Measurements from ENCODE around the gene RSRP1.

The RSRP1 gene

DNA sequence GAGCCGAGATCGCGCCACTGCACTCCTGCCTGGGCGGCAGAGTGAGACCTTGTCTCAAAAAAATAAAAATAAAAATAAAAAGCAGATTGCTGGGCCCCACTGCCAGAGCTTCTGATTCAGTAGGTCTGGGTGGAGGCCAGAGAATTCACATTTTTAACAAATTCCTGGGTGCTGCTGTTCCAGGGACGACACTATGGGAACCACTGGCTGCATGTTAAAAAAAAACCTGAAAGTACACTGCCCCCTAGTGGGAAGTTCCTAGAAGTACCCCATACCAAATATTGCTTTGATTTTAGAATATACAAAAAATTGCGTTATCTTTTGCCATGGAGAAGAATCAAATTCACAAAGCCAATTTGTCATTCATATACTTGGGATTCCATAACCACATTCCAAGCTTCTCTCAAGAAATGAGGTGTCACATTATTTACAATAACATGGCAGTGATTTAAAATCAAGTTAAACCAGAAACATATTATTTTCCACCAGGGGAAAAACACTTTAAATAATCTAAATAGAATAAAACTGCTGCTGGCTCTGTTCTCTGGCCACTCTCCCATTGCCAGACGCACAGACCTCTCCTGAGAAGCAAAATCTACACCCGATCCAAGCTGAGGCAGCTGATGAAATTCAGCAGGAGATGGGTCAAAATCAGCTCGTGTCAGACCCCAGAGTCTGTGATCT, 42.3 kb downstream of the RSRP1 start:
- Histone ChIP-seq H3K4me1 (ENCODE audit: control insufficient read depth in 1 of 2, insufficient read depth in 2 of 2, low read length in 2 of 2) (peaks cover 12 to 14% of the 10 kb centered on the region in 2 donors), H3K36me3 (ENCODE audit: control insufficient read depth in 1 of 2, insufficient read depth in 2 of 2, low read length in 2 of 2) (no peaks in the 10 kb centered on the region), H3K27ac (ENCODE audit: low read depth, low read length) (no peak overlapping the region), H3K9ac (ENCODE audit: low read depth in 1 of 2, low read length in 2 of 2) (no peak overlapping the region), H3K9me3 (ENCODE audit: control insufficient read depth in 1 of 2, low read length in 2 of 2) (no peaks in the 10 kb centered on the region), H3K27me3 (ENCODE audit: control insufficient read depth in 1 of 2, insufficient read depth in 2 of 2, low read length in 2 of 2) (no peaks in the 10 kb centered on the region), H3K4me3 (ENCODE audit: low read depth in 1 of 2, low read length in 2 of 2) (no peak overlapping the region)

DNA sequence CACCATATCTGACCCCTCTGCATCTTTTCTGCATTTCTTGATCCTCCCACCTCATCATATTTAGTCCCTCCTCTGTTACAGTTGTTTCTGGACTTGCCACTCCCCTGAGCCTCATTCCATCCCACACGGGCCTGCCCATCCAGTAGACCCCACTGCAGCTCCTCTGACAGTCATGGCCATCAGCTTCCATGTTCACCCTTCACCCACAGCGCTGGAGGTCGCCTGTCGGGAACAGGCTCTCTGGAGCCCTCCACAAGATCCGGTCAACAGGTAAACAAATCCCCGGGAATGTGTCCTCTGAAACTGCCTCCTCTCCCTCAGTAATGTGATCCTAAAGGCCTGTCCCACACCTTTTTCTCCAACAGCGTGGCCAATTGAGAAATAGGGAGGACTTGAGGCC, 46.2 kb downstream of the RSRP1 start:
- H3K36me3 ChIP-seq (ENCODE audit: control insufficient read depth in 1 of 2, insufficient read depth in 2 of 2, low read length in 2 of 2), result no peaks in the 10 kb centered on the region
- H3K4me3 ChIP-seq (ENCODE audit: low read depth in 1 of 2, low read length in 2 of 2), result no peak overlapping the region
- H3K9me3 ChIP-seq (ENCODE audit: control insufficient read depth in 1 of 2, low read length in 2 of 2), result no peaks in the 10 kb centered on the region
- no peak overlapping the region for H3K27ac ChIP-seq (ENCODE audit: low read depth, low read length)
- peaks cover 13 to 19% of the 10 kb centered on the region in 2 donors for H3K4me1 ChIP-seq (ENCODE audit: control insufficient read depth in 1 of 2, insufficient read depth in 2 of 2, low read length in 2 of 2)
- no peaks in the 10 kb centered on the region for H3K27me3 ChIP-seq (ENCODE audit: control insufficient read depth in 1 of 2, insufficient read depth in 2 of 2, low read length in 2 of 2)
- H3K9ac ChIP-seq (ENCODE audit: low read depth in 1 of 2, low read length in 2 of 2), result no peak overlapping the region

DNA sequence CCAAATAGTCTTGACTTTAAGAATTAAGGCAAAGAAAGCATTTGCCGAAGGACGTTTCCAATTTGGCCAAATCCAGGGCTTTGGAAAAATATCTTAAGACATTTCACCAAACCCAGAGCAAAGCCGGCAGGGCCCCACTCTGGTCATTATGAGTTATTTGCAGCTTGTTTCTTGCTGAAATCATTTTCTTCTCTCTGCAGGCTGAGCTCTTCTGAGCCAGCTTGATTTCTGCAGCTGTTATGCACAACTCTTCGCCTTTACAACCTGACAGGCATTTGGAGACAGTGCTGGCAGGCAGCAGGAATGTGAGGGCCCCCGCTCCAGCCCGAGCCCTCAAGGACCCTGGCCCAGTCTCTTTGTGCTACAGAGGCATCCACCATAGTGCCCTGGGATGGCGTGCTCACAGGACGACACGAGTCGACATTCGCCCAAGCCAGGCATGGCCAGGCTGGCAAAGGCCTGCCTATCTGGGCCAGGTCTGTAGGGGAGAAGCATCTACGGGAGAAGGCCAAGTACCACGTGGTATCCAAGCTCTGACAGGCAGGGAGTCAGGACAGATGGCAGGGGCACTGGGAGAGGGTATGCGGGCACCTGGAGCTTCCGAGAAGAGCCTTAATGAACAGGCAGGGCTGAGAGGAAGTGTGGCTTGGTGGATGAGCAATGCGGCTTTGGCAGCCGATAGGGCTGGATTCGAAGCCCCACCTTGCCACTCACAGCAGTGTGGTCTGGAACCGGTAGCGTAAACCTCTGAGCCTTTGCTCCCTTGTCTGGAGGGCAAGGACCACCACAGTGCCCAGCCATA, 47.2 kb downstream of the RSRP1 start:
- H3K27me3 ChIP-seq (ENCODE audit: control insufficient read depth in 1 of 2, insufficient read depth in 2 of 2, low read length in 2 of 2), result no peaks in the 10 kb centered on the region
- H3K9me3 ChIP-seq (ENCODE audit: control insufficient read depth in 1 of 2, low read length in 2 of 2), result no peaks in the 10 kb centered on the region
- H3K4me3 ChIP-seq (ENCODE audit: low read depth in 1 of 2, low read length in 2 of 2), result no peak overlapping the region
- H3K27ac ChIP-seq (ENCODE audit: low read depth, low read length), result no peak overlapping the region
- H3K36me3 ChIP-seq (ENCODE audit: control insufficient read depth in 1 of 2, insufficient read depth in 2 of 2, low read length in 2 of 2), result no peaks in the 10 kb centered on the region
- no peak overlapping the region for H3K9ac ChIP-seq (ENCODE audit: low read depth in 1 of 2, low read length in 2 of 2)
- peaks cover 23 to 28% of the 10 kb centered on the region in 2 donors for H3K4me1 ChIP-seq (ENCODE audit: control insufficient read depth in 1 of 2, insufficient read depth in 2 of 2, low read length in 2 of 2)

- H3K9me3 ChIP-seq (ENCODE audit: control insufficient read depth in 1 of 2, low read length in 2 of 2), result no peaks in the 10 kb centered on the region
- no peaks in the 10 kb centered on the region for H3K36me3 ChIP-seq (ENCODE audit: control insufficient read depth in 1 of 2, insufficient read depth in 2 of 2, low read length in 2 of 2)
- no peaks in the 10 kb centered on the region for H3K27me3 ChIP-seq (ENCODE audit: control insufficient read depth in 1 of 2, insufficient read depth in 2 of 2, low read length in 2 of 2)
- H3K9ac ChIP-seq (ENCODE audit: low read depth in 1 of 2, low read length in 2 of 2), result peak overlapping the region in 1 of 2 donors; percentile 6
- H3K27ac ChIP-seq (ENCODE audit: low read depth, low read length), result no peak overlapping the region
- no peak overlapping the region for H3K4me3 ChIP-seq (ENCODE audit: low read depth in 1 of 2, low read length in 2 of 2)
- peaks cover 35 to 40% of the 10 kb centered on the region in 2 donors for H3K4me1 ChIP-seq (ENCODE audit: control insufficient read depth in 1 of 2, insufficient read depth in 2 of 2, low read length in 2 of 2)
Observed at GRCh38 chr1:25198663-25199252, 48.5 kb downstream of the RSRP1 start.

DNA sequence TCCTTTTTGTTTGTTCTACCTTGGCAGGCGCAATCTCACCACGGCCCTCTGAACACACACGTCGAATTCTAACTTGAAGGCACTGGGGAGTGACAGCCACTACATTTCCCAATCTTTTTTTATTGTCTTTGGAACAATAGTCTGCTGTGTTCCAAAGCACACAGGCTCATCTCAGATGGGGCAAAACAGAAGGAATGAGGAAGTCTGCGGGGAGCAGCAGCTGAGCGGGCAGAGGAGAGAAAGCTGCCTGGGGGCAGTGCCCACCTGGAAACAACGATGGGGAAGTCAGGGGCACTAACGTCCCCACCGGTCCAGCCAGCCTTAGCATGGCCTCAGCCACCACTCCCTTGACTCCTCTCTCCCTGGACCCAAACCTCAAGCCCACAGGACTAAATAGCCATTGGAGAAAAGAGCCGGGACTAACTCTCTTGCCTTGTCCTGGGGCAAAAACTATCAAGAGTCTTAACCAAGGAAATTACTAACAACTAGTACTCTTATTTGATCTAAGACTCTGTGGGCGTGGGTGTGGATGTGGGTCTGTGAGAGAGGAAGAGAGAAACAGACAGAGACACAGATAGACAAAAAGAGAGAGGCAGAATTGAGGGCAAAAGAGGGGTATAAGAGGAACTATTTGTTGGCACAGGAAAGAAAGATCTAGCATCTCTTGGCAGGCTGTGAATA, 49.1 kb downstream of the RSRP1 start:
- Histone ChIP-seq H3K4me1 (ENCODE audit: control insufficient read depth in 1 of 2, insufficient read depth in 2 of 2, low read length in 2 of 2) (peaks cover 39 to 45% of the 10 kb centered on the region in 2 donors), H3K9ac (ENCODE audit: low read depth in 1 of 2, low read length in 2 of 2) (peak overlapping the region in 1 of 2 donors; percentile 6), H3K4me3 (ENCODE audit: low read depth in 1 of 2, low read length in 2 of 2) (no peak overlapping the region), H3K9me3 (ENCODE audit: control insufficient read depth in 1 of 2, low read length in 2 of 2) (no peaks in the 10 kb centered on the region), H3K36me3 (ENCODE audit: control insufficient read depth in 1 of 2, insufficient read depth in 2 of 2, low read length in 2 of 2) (no peaks in the 10 kb centered on the region), H3K27me3 (ENCODE audit: control insufficient read depth in 1 of 2, insufficient read depth in 2 of 2, low read length in 2 of 2) (no peaks in the 10 kb centered on the region), H3K27ac (ENCODE audit: low read depth, low read length) (no peak overlapping the region)

DNA sequence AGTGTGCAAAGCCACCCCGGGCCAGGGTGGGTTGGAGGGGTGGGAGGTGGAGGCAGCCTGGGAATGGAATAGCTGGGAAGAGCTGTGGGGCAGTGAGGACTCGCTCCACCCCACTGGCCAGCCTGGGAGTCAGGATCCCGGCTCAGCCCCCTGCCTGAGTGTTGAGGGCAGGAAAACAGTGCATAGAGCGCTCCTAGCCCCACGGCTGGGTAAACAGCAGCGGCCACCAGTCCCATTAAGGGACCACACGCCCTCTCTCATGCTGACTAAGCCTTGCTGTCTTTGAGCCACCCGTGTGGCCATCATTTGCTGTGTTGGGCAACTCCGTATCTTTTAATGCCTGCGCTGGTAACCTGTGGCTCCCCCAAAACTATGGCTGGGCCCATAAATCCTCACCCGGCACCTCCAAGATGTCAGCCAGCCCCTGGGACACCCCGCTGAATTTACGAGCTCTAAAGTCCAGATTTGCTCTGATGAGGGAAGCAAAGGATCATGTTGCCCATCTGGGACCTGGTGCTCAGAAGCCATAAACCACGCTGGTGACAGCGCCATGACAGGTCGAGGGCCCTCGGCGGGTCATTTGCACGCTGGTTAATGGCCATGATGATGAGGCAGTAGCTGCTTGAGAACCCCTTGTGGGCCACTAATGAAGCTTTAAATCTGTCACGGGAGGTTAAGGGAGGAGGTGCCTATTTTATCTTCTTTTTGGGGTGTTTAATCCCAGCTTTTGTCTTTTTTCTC, 49.8 kb downstream of the RSRP1 start:
- Histone ChIP-seq H3K36me3 (ENCODE audit: control insufficient read depth in 1 of 2, insufficient read depth in 2 of 2, low read length in 2 of 2) (no peaks in the 10 kb centered on the region), H3K4me3 (ENCODE audit: low read depth in 1 of 2, low read length in 2 of 2) (no peak overlapping the region), H3K27ac (ENCODE audit: low read depth, low read length) (no peak overlapping the region), H3K9ac (ENCODE audit: low read depth in 1 of 2, low read length in 2 of 2) (no peak overlapping the region), H3K4me1 (ENCODE audit: control insufficient read depth in 1 of 2, insufficient read depth in 2 of 2, low read length in 2 of 2) (peaks cover 43 to 51% of the 10 kb centered on the region in 2 donors), H3K9me3 (ENCODE audit: control insufficient read depth in 1 of 2, low read length in 2 of 2) (no peaks in the 10 kb centered on the region), H3K27me3 (ENCODE audit: control insufficient read depth in 1 of 2, insufficient read depth in 2 of 2, low read length in 2 of 2) (no peaks in the 10 kb centered on the region)

DNA sequence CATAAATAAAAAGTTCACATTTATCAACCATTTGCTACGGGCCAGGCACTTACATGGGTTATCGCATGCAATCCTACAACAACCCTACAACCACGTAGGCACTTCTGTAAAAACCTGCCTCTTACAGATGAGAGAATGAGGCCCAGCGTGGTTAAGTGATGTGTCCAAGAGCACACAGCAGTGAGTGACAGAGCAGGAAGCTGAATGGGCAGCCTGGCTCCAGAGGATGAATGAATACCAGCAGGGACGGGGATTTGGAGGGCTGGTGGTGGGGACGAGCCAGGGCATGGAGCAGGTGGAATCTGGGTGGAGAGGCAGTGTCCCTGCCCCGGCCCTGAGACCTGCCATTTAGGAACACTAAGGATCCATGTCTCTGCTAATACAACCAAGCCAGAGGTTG, 50.4 kb downstream of the RSRP1 start:
- Histone ChIP-seq H3K4me3 (ENCODE audit: low read depth in 1 of 2, low read length in 2 of 2) (no peak overlapping the region), H3K4me1 (ENCODE audit: control insufficient read depth in 1 of 2, insufficient read depth in 2 of 2, low read length in 2 of 2) (peaks cover 43 to 51% of the 10 kb centered on the region in 2 donors), H3K27me3 (ENCODE audit: control insufficient read depth in 1 of 2, insufficient read depth in 2 of 2, low read length in 2 of 2) (no peaks in the 10 kb centered on the region), H3K36me3 (ENCODE audit: control insufficient read depth in 1 of 2, insufficient read depth in 2 of 2, low read length in 2 of 2) (no peaks in the 10 kb centered on the region), H3K27ac (ENCODE audit: low read depth, low read length) (no peak overlapping the region), H3K9me3 (ENCODE audit: control insufficient read depth in 1 of 2, low read length in 2 of 2) (no peaks in the 10 kb centered on the region), H3K9ac (ENCODE audit: low read depth in 1 of 2, low read length in 2 of 2) (no peak overlapping the region)

GRCh38 chr1:25195835-25196234, 51.4 kb downstream of the RSRP1 start:
- no peaks in the 10 kb centered on the region for H3K27me3 ChIP-seq (ENCODE audit: control insufficient read depth in 1 of 2, insufficient read depth in 2 of 2, low read length in 2 of 2)
- H3K9me3 ChIP-seq (ENCODE audit: control insufficient read depth in 1 of 2, low read length in 2 of 2), result no peaks in the 10 kb centered on the region
- H3K4me3 ChIP-seq (ENCODE audit: low read depth in 1 of 2, low read length in 2 of 2), result no peak overlapping the region
- H3K4me1 ChIP-seq (ENCODE audit: control insufficient read depth in 1 of 2, insufficient read depth in 2 of 2, low read length in 2 of 2), result peaks cover 43 to 51% of the 10 kb centered on the region in 2 donors
- no peaks in the 10 kb centered on the region for H3K36me3 ChIP-seq (ENCODE audit: control insufficient read depth in 1 of 2, insufficient read depth in 2 of 2, low read length in 2 of 2)
- H3K27ac ChIP-seq (ENCODE audit: low read depth, low read length), result no peak overlapping the region
- H3K9ac ChIP-seq (ENCODE audit: low read depth in 1 of 2, low read length in 2 of 2), result no peak overlapping the region

DNA sequence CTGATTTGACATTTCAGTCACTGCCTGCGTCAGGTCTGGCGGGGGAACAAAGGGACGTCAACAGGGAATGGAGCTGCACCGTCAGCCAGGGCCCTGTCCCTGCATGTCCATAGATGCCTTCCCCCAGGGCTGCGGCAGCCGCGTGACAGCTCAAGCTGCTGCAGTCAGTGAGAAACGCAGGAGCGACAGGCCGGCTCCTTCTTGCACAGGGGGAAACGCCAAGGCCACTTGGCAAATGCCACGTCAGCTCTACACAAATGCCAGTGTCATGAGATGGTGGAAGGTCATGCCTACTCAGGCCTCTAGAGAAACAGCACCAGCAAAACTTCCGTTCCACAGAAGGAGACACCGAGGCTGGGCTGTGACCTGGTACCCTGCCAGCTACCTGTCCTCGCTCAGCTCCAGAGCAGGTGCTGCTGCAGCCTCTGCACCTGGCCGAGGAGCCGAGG, 52.7 kb downstream of the RSRP1 start:
- Histone ChIP-seq H3K9me3 (ENCODE audit: control insufficient read depth in 1 of 2, low read length in 2 of 2) (no peaks in the 10 kb centered on the region), H3K4me3 (ENCODE audit: low read depth in 1 of 2, low read length in 2 of 2) (no peak overlapping the region), H3K4me1 (ENCODE audit: control insufficient read depth in 1 of 2, insufficient read depth in 2 of 2, low read length in 2 of 2) (peaks cover 43 to 51% of the 10 kb centered on the region in 2 donors), H3K36me3 (ENCODE audit: control insufficient read depth in 1 of 2, insufficient read depth in 2 of 2, low read length in 2 of 2) (no peaks in the 10 kb centered on the region), H3K9ac (ENCODE audit: low read depth in 1 of 2, low read length in 2 of 2) (no peak overlapping the region), H3K27me3 (ENCODE audit: control insufficient read depth in 1 of 2, insufficient read depth in 2 of 2, low read length in 2 of 2) (no peaks in the 10 kb centered on the region), H3K27ac (ENCODE audit: low read depth, low read length) (no peak overlapping the region)
